CD14-positive monocyte (primary cell): ENCODE measurements around the gene TRAPPC12. TPM values are rescaled to one million over a fixed set of nuclear protein-coding genes. Genes with fewer than 3 reads are reported as not detected.

ENCODE experiments used
- DNase-seq, 3 donors: peaks; one replicate each; pipeline ENCODE4 v3.0.0-alpha.2; 2011 to 2022
- H2AFZ ChIP-seq: 2 replicates; pipeline ENCODE4 v1.6.0; 2012; ENCODE audit warnings: mild to moderate bottlenecking, low read depth, low read length, inconsistent platforms; ENCODE audit not compliant: insufficient read depth, poor library complexity, severe bottlenecking
- H3K27ac ChIP-seq, 2 donors: 1 replicate in 1 of 2; 2 replicates in 1 of 2; pipeline ENCODE4 v1.5.1; 2012 to 2013; ENCODE audit warnings: low read length in 2 of 2, control low read depth in 1 of 2, inconsistent platforms in 1 of 2, low read depth in 1 of 2, mild to moderate bottlenecking in 1 of 2
- H3K27me3 ChIP-seq, 2 donors: one replicate each; pipeline versions ENCODE4 v1.6.0 to v1.6.1; 2011 to 2013; ENCODE audit warnings: low read length in 2 of 2; ENCODE audit not compliant: control insufficient read depth in 2 of 2, insufficient read depth in 2 of 2
- H3K36me3 ChIP-seq, 2 donors: replicated peaks in 1 of 2; 1 replicate in 1 of 2; 2 replicates in 1 of 2; pipeline versions ENCODE4 v1.5.1 to v1.6.1; 2012 to 2013; ENCODE audit warnings: low read length in 2 of 2, control low read depth in 1 of 2, inconsistent platforms in 1 of 2, mild to moderate bottlenecking in 1 of 2; ENCODE audit not compliant: insufficient read depth in 2 of 2, control insufficient read depth in 1 of 2
- H3K4me1 ChIP-seq, 2 donors: 1 replicate in 1 of 2; 2 replicates in 1 of 2; pipeline versions ENCODE4 v1.5.1 to v1.6.1; 2012 to 2013; ENCODE audit warnings: low read length in 2 of 2, control low read depth in 1 of 2, inconsistent platforms in 1 of 2, mild to moderate bottlenecking in 1 of 2, moderate library complexity in 1 of 2; ENCODE audit not compliant: insufficient read depth in 2 of 2, control insufficient read depth in 1 of 2
- H3K4me2 ChIP-seq: replicated peaks from 2 replicates; pipeline ENCODE3; 2012; ENCODE audit warnings: low read length, moderate library complexity, mild to moderate bottlenecking; ENCODE audit not compliant: poor library complexity, severe bottlenecking; ENCODE audit errors: extremely low read depth
- H3K4me3 ChIP-seq, 3 experiments: fragments of 200-600 bp in 1 of 3; sonication (generic) in 1 of 3; replicated peaks in 1 of 3; 1 replicate in 2 of 3; 2 replicates in 1 of 3; pipeline ENCODE4 v1.5.1; 2011 to 2013; ENCODE audit warnings: low read length in 3 of 3, mild to moderate bottlenecking in 3 of 3, control low read depth in 2 of 3, low read depth in 2 of 3, inconsistent platforms in 1 of 3, moderate library complexity in 1 of 3
- H3K79me2 ChIP-seq: 2 replicates; pipeline ENCODE4 v1.6.0; 2012; ENCODE audit warnings: mild to moderate bottlenecking, control low read depth, inconsistent platforms, low read length, moderate library complexity; ENCODE audit not compliant: insufficient read depth
- H3K9ac ChIP-seq: 2 replicates; pipeline ENCODE4 v1.6.0; 2017; ENCODE audit warnings: low read length, mild to moderate bottlenecking; ENCODE audit not compliant: insufficient read depth, poor library complexity, severe bottlenecking
- H3K9me3 ChIP-seq, 2 donors: replicated peaks in 1 of 2; 1 replicate in 1 of 2; 2 replicates in 1 of 2; pipeline versions ENCODE4 v1.5.1 to v1.6.1; 2012 to 2013; ENCODE audit warnings: low read length in 2 of 2, control low read depth in 1 of 2; ENCODE audit not compliant: control insufficient read depth in 1 of 2, insufficient read depth in 1 of 2
- H4K20me1 ChIP-seq: 2 replicates; pipeline ENCODE4 v1.6.0; 2012; ENCODE audit warnings: mild to moderate bottlenecking, low read length, control low read depth, moderate library complexity; ENCODE audit not compliant: insufficient read depth
- H3K27ac Mint-ChIP-seq, 7 donors: one replicate each; pipeline ENCODE4 v1.8.0; 2020; ENCODE audit warnings: mild to moderate bottlenecking in 7 of 7, mixed read lengths in 7 of 7, moderate library complexity in 6 of 7, inconsistent platforms in 2 of 7
- H3K27me3 Mint-ChIP-seq, 3 donors: one replicate each; pipeline ENCODE4 v1.8.0; 2021 to 2022; ENCODE audit warnings: low read depth in 3 of 3, mild to moderate bottlenecking in 3 of 3, mixed read lengths in 3 of 3, moderate library complexity in 3 of 3, inconsistent platforms in 1 of 3
- H3K36me3 Mint-ChIP-seq, 2 donors: one replicate each; pipeline ENCODE4 v1.8.0; 2020; ENCODE audit warnings: mixed read lengths in 2 of 2, inconsistent platforms in 1 of 2, mild to moderate bottlenecking in 1 of 2
- H3K4me1 Mint-ChIP-seq: one replicate; pipeline ENCODE4 v1.8.0; 2020; ENCODE audit warnings: mild to moderate bottlenecking, mixed read lengths
- H3K4me3 Mint-ChIP-seq, 2 donors: one replicate each; pipeline ENCODE4 v1.8.0; 2020; ENCODE audit warnings: mild to moderate bottlenecking in 2 of 2, mixed read lengths in 2 of 2, moderate library complexity in 1 of 2
- H3K9me3 Mint-ChIP-seq, 7 donors: one replicate each; pipeline ENCODE4 v1.8.0; 2020 to 2022; ENCODE audit warnings: mixed read lengths in 7 of 7, mild to moderate bottlenecking in 6 of 7, moderate library complexity in 6 of 7, inconsistent platforms in 2 of 7
- CTCF ChIP-seq: fragments of 200-600 bp; IDR thresholded peaks from one replicate; pipeline ENCODE4 v1.8.0; 2022; ENCODE audit warnings: antibody characterized with exemption, mild to moderate bottlenecking
- WGBS: methylation state at CpG from one replicate; pipeline ENCODE4 v1.1.5; 2013; ENCODE audit warnings: missing lambda C conversion rate; ENCODE audit not compliant: insufficient coverage; 5-methylcytosine and 5-hydroxymethylcytosine counted together
- intact Hi-C, 2 donors: fragments of 100-400 bp; cut with micrococcal nuclease; formaldehyde crosslinking; loops; one replicate each; pipeline versions ENCODE4 v1.15.0 to v1.15.1; 2023
- polyA plus RNA-seq, 3 donors: library from polyadenylated mRNA; depleted of rRNA in 1 of 3; unstranded in 2 of 3; stranded (reverse) in 1 of 3; fragments of 300-500 nt in 2 of 3; fragments of >200 nt in 1 of 3; fragmentation: Illumina TruSeq in 2 of 3; gene quantifications; 1 replicate in 2 of 3; 2 replicates in 1 of 3; pipeline ENCODE4 v1.2.3, GENCODE V29; 2012 to 2021

The TRAPPC12 gene
- polyA plus RNA-seq, 3 donors, result 26.6 to 72.1 (median 44.7) TPM

GRCh38 chr2:3476321-3476984, 97.0 kb downstream of the TRAPPC12 start:
- H3K9ac ChIP-seq, result no peak overlapping the region
- no peaks in the 10 kb centered on the region for H3K9me3 ChIP-seq
- no peaks in the 10 kb centered on the region for H3K27me3 ChIP-seq
- 90% methylated on average over 9 of the region's 14 CpGs for WGBS
- no peaks in the 10 kb centered on the region for H4K20me1 ChIP-seq
- H3K4me2 ChIP-seq, result no peak overlapping the region
- H3K27ac ChIP-seq, result no peak overlapping the region
- H3K9me3 Mint-ChIP-seq, result no peaks in the 10 kb centered on the region
- H2AFZ ChIP-seq, result no peak overlapping the region
- no peak overlapping the region for H3K27ac Mint-ChIP-seq
- no peaks in the 10 kb centered on the region for H3K79me2 ChIP-seq
- DNase-seq, result no peak
- no peak for TF ChIP-seq CTCF
- H3K36me3 Mint-ChIP-seq, result peaks cover 67 to 88% of the 10 kb centered on the region in 2 donors
- peaks cover 0 to 4% (median 0%) of the 10 kb centered on the region in 3 donors for H3K27me3 Mint-ChIP-seq
- no peak overlapping the region for H3K4me3 Mint-ChIP-seq
- no peak overlapping the region for H3K4me3 ChIP-seq
- peaks cover 53 to 92% of the 10 kb centered on the region in 2 donors for H3K36me3 ChIP-seq
- peaks cover 4% of the 10 kb centered on the region for H3K4me1 Mint-ChIP-seq
- H3K4me1 ChIP-seq, result no peaks in the 10 kb centered on the region
- intact Hi-C loops, result no loop called here

GRCh38 chr2:3476985-3477327, 97.5 kb downstream of the TRAPPC12 start:
- Histone ChIP-seq H3K9ac (no peak overlapping the region), H3K9me3 (no peaks in the 10 kb centered on the region), H4K20me1 (no peaks in the 10 kb centered on the region), H3K79me2 (no peaks in the 10 kb centered on the region), H2AFZ (no peak overlapping the region), H3K4me2 (no peak overlapping the region), H3K27me3 (no peaks in the 10 kb centered on the region), H3K36me3 (peaks cover 54 to 92% of the 10 kb centered on the region in 2 donors), H3K4me3 (no peak overlapping the region), H3K27ac (no peak overlapping the region), H3K4me1 (no peaks in the 10 kb centered on the region)
- peaks cover 64 to 88% of the 10 kb centered on the region in 2 donors for H3K36me3 Mint-ChIP-seq
- no CpG with 5 or more reads among the region's 5 CpGs for WGBS
- intact Hi-C loops, result no loop called here
- no peaks in the 10 kb centered on the region for H3K9me3 Mint-ChIP-seq
- no peak overlapping the region for H3K4me3 Mint-ChIP-seq
- peaks cover 4% of the 10 kb centered on the region for H3K4me1 Mint-ChIP-seq
- peaks cover 0 to 4% (median under 1%) of the 10 kb centered on the region in 3 donors for H3K27me3 Mint-ChIP-seq
- no peak for TF ChIP-seq CTCF
- H3K27ac Mint-ChIP-seq, result no peak overlapping the region
- DNase-seq, result no peak
